ENCODE results near the gene NTN4.

Gene NTN4

DNA sequence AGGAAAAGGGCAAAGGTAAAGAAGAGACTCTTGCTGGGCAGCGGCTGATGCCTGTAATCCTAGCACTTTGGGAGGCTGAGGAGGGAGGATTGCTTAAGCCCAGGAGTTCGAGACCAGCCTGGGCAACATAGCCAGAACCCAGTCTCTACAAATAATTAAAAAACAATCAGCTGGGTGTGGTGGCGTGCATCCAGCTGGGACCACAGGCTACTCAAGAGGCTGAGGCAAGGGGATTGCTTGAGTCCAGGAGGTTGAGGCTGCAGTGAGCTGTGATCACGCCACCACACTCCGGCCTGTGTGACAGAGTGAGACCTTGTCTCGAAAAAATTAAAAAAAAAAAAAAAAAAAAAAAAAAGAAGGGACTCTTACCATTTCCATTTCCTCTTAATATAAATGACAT is 138.9 kb downstream of the NTN4 start:
- no peak for DNase-seq

DNA sequence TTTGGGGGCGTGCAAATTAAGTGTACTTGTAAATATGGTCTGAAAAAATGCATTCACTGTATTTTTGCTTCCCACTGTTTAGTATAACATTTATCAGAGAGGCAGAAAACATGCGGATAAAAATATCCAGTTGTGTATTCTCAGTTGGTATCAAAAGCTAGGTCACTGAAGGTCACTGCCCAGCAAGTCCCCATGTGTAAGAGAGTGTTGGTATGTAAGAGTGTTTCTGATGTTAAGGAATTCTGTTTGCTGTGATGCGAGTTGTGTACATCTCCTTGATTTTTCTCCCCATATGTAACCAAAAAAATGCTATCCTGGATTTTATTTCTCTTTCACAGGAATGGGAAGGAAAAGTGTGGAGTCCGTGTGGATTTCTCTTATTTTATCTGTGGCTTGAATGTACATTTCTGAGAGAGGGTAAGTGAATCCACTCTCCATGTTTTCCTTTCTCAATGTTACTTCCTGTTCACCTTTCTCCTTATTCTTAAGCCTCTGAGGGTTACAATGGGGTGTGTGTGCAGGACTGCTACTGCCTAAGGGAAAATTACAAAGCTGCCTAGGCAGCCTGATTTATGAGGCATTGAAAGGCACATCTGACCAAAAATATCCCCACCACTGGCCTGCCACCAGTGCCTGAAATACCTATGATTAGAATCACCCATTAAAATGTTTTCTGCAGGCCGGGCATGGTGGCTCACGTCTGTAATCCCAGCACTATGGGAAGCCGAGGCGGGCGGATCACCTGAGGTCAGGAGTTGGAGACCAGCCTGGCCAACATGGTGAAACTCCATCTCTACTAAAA is 141.4 kb downstream of the NTN4 start:
- DNase-seq, result no peak

DNA sequence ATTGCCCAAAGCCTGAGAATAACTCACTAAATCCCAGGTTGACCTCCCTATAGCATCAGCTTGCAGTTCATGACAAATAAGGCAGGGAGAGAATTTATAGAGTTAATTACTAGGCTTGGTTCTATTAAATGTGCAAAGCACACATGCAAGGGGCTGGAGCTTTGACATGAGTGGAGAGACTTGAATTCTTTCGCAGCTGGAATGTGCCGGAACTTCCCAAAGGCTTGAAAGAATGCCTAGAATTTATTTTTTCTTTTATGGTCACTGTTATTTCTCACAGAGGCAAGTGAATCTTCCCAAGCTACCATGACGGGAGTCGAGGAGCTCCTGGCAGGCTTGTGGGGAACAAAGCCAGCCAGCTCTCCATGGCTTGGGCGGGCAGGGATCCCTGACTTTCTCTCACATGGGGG is 143.8 kb downstream of the NTN4 start:
- DNase-seq, result no peak

DNA sequence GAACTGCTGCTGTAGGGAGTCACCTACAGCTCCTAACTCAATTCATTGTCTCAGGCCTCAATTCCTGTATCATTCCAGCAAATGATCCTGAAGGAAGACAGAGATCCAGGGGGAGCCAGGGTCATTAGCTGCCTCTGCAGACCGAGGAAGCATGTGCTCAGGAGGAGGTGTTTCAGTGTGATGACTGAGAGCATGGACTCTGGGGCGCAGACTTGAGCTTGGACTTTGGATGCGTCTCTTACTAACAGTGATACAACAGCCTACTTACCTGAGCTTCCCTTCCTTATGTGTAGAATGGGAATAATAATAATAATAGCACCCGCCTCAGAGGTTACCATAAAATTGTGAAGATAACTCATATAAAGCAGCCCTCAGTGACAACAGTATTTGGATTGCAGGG is 147.3 kb downstream of the NTN4 start:
- no peak for DNase-seq

DNA sequence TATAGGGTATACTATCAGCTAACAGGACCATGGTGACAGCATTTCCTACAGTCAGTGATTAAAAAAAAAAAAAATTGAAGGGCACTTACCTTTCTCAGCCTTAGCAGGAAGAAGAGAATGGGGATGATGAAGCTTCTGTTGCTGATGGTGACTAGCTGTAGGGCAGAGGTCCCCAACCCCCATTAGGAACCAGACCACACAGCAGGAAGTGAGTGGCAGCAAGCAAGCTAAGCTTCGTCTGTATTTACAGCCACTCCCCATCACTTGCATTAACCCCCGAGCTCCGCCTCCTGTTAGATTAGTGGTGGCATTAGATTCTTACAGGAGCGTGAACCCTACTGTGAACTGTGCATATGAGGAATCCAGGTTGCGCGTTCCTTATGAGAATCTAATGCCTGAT is 148.0 kb downstream of the NTN4 start:
- DNase-seq, result no peak

DNA sequence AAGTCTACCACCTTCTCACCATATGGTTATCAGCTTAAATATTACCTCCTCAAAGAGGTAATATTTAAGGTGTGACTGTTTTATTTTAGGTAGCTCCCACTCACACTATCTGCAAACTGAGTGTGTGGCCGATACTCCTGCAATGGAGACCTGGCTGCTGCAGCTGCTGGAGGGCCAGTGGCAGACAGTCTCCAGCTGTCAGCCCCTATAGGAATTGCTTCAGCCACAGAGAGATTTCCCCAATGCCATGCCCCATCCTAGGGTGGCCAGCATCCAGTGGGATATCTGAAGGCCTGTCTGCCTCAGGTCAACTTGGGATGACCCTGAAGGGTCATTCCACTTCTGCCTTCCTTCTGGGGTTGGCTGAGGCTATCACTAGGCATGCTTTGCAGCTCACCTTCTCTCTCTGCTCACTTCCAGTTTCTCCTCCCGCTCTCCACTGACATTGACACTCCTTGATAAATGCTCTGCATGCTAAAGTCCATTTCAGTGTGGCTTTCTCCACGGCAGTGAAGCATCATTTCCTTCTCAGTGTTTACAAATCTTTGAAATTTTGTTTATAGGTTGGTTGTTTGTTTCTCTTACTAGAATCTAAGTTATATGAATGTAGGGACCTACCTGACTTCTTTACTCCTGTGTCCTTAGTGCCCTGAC is 149.1 kb downstream of the NTN4 start:
- no peak for DNase-seq

DNA sequence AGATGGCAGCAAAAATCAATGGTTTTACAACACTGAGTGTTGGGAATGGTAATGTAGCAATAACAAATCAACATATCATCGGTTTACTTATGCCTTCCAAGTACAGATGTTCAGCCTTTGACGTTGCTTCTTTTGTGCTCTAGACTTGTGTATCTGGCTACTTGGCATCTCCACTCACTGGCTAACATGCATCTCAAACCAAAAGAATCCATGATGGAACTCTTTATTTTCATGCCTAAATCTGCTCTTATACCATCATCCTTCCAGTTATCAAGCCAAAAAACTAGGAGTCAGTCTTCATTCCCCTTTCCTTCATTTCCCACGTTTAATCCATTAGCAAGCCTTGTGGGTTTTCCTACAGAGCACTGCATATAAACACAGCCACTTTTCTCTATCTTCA is 150.0 kb downstream of the NTN4 start:
- no peak for DNase-seq

DNA sequence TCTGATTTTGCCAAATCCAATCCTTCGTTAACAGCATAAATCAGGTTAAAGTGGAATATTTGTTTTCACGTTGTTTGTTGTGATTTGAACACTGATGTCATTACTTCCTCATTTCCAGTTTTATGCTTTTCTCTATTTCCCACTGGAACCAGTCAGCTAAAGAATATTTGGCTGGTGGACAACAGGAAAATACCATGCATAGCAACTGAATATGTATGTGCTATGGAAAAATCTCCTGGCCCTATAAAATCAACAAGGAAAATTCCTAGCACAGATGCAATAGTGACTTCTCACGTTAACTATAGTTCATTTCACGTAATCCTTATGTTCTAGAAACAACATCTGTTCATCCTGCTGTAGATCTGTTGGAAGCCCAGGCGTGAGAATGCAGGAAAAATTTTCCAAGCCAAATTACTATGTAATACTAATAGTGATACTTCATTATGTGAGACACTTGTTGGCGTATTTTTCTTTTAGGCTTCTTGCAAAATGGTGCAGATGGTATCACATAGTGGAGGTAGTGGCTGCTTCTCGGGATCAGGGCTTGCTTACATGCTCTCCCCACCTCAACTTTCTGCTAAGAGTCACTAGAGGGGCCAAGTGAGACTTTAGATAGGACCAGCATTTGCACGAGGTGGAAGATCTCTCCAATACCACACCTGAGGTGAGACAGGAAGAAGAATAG is 153.0 kb downstream of the NTN4 start:
- DNase-seq, result no peak

DNA sequence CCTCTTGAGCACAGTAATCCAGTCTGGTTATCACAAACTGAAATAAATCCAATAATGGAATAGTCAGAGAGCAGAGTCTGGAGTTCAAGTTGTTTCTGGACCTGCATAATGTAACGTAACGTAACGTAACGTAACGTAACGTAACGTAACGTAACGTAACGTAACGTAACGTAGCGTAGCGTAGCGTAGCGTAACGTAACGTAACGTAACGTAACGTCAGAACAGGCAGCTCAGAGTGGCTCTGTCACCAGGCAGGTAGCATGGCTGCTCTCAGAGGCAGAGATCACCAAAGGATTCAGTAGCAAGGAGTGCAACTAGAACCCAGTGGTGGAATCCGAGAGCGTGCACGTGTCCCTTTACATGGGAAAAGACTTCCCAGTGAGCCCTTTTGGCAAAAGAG is 153.6 kb downstream of the NTN4 start:
- DNase-seq, result no peak

DNA sequence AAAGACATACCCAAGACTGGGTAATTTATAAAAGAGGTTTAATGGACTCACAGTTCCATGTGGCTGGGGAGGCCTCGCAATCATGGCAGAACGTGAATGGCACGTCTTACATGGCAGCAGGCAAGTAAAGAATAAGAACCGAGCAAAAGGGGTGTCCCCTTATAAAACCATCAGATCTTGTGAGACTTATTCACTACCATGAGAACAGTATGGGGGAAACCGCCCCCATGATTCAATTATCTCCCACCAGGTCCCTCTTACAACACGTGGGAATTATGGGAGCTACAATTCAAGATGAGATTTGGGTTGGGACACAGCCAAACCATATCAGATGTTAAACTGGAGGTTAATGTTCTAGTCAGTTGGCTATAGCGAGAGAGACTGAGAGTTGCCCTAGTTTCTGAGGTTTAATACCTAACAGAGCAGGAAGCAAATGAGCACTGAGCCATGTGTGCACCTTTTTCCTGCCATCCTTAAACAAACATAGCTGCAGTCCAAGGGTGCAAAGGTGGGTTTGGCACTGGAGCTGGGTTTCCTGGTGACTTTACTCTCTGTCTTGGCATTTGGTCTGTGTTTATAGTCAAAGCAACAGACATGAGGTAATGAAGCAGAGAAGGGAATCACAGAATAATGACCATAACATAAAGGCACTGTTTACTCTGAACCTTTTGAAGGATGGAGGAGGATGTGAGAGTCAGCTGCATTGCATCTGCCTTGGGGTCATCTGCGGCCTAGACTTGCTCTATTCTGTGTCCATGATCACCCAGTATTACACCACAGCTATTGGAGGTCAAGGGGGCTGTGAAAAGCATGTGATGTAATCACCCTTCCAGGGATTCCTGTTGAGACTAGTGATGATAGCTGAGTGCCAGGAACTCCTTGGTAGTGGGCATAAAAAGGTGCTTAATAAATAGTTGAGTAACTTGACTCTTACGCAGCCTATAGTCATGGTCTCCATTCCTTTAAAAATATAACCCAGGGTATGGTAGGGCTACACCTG is 155.6 kb downstream of the NTN4 start:
- DNase-seq, result no peak

DNA sequence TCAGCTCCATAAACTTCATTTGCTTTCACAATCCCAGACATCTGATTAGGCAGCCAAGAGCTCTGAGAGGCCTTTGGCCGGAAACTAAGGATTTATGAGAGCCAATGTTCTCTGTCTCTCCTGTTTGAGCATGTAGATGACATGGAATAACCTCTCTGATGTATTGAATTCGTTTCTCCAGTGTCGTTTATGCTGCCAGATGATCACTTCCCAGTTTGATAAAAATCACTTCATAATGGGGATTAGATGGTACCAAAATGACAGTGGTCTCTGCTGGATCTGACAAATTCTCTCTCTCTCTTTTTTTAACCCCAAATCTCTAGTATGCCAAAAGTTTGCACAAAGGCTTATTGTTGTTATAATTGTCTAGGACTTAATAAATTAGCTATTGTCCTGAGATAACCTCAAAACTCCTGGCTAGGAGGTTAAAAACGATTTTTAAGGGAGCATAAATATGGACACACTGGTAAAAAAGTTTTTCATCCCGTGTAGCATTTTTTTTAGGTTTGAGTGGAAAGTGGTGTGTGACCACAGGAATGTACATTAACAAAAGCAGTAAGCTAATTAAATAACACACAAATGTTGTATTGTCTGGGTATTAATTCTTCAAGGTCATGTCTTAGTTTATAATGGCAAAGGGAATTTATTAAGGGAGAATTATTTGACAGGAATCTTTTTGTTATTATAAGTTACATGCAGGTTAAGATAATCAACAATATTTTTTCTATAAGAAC is 156.7 kb downstream of the NTN4 start:
- no peak for DNase-seq

DNA sequence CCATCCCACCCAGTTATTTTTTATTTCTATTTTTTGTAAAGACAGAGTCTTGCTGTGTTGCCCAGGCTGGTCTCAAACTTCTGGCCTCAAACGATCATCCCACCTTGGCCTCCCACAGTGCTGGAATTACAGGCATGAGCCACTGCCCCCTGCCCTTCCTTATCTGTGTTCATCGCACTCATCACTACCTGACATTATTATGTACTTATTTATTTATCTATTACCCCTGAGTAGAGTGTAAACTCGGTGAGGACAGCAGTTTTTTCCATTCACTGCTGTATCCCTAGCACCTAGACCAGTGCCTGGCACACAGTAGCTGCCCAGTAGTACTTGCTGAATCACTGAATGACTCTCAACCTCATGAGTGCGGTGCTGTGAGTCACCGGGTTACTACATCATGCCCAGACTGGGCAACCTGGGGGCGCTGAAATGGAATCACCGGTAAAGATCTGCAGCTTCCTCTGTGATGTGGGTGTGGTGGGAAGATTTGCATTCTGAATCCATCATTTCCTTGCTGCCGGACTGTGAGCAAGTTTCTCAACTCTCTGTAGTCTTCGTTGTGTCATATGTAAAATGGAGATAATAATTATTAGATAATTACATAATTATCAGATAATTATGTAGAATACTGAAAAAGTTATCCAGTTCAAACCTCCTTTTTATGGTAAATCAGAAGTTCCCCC is 157.4 kb downstream of the NTN4 start:
- no peak for DNase-seq

DNA sequence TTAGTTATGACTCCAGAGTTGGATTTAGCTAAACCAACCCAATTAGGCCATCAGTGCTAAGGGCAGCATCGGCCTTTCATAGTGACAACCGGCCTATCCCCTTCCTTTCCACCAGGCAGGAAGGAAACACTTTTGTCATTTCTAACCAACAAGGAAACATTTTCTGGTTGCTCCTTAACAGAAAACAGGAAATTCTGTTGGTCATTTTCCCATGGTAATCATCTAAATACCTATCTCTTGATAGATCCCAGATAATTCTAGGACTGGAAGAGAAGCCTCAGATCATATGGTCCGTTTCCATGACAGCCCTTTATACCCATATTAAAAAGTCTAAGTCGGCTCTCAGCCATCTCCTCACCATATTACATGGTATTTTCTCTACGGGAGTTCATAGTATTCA is 160.1 kb downstream of the NTN4 start:
- no peak for DNase-seq

DNA sequence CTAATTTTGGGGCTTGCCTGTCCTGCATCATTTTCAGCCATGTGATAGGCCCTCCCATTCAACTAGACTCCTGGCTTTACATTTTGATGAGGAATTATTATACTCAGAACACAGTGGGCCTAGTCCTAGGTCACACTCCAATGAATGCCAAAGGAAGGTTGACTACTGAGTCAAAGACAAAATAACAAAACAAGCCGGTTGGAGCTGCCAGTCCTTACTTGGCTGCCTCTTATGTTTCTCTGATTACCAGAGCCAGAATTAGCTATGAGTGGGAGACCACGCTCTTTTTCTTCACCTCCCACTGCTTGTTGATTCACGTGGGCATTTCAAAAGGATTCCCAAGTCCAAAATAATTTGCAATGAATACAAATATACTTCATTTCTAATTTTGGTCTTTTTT is 161.2 kb downstream of the NTN4 start:
- no peak for DNase-seq

DNA sequence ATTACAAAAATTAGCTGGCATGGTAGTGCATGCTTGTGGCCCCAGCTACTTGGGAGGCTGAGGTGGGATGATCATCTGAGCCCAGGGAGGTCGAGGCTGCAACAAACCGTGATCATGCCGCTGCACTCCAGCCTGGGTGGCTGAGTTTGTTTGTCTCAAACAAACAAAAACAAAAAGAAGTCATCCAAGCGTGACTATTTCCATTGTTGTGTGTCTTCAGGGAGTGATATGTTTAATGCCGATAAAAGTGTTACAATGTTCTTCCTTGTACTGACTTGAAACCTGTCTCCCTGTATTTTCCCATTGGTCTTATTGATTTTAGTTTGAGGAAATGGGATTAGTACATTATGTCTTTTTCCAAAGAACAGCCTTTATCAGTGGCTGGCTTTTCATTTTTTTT is 163.7 kb downstream of the NTN4 start:
- no peak for DNase-seq

DNA sequence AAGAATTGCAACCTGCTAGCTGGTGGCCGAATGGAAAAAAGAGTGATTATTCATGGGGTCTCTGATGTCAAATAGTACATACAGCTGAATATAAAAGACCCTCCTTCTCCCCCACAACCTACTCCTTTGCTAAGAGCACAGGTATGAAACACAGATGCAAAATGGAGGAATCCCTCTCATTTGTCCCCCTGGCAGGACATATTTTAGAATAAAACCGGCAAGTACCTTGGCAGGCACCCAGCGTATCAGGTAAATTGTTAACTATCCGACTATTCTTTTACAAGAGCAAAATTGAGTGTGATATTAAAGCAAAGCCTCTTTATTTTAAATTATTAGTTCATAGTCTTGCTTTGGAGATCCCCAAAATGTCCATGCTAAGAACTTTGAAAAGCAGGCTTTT is 165.6 kb downstream of the NTN4 start:
- no peak for DNase-seq

DNA sequence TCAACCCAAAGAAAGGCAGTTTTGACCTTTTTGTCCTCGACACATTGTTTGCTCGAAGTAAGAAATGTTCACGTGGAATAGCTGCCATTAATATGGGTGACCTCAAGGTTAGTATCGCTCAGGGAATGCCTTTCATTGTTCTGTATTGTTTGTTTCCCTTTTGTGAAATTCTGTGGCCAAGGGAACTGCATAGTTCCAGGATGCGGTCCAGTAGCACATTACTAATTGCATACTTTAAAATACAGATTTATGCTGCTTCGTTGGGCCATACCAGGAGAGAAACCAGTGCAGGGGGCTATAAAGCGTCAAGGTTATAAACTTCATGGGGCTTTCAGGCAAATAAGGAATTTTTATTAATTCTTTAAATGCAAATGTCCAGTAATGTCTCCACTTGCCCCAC is 166.0 kb downstream of the NTN4 start:
- DNase-seq, result no peak

DNA sequence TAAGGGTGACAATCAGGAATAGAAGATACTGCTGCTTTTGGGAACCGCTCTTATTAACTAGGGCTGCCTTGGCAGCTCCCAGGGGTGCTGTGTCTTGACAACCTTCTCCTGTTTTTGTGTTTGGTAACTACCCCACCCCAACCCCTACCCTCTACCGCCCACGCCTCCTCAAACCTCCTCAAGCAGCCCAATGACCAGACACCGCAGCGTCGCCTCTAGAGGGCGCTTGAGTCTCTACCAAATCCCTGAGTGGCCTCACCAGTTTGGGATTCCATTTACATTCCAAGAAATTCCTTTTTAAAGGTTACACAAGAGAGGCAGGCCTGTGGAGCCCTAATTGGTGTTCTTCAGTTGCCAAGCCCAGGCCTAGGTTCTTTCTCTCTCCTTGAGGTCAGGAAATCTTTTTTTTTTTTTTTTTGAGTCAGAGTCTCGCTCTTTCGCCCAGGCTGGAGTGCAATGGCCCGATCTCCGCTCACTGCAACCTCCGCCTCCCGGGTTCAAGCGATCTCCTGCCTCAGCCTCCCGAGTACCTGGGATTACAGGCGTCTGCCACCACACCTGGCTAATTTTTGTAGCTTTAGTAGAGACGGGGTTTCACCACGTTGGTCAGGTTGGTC is 166.9 kb downstream of the NTN4 start:
- peak; percentile 70 for DNase-seq

DNA sequence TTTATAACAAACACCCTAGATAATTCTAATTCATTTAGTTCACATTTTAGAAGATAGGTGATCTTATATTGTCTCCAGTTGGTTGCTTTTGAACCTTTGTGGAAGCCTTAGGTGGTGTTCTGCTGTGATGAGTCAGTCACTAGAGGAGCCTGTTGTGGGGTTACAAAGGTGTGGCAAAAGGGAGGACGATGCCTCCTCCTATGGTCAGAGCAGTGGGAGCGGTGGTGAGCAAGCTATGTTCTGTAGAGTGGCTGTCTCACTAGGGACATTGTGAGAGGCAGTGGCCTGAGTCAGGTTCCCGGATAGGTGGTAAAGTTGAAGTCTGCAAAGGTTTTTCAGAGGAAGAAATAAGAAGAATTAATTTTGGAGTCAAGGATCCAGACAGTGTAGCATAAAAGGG is 167.7 kb downstream of the NTN4 start:
- DNase-seq, result no peak

DNA sequence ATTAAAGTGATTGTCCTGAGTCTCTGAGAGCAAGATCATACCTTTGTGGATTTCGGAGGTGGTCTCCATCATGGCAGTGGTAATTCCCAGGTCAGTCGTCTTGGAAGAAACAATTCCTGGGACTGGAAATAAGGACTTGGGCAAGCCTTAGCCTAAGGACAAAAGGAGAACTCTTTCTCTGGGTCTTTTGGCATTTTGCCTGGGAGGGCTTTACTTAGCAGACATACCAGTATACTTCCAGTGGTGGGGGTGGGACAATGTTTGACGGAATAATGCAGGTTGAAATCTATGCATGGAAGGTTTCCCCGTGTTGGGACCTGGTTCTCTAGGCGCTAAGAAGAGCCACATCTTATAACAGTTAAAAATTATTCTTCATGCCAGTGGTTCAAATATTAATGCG is 168.8 kb downstream of the NTN4 start:
- no peak for DNase-seq

DNA sequence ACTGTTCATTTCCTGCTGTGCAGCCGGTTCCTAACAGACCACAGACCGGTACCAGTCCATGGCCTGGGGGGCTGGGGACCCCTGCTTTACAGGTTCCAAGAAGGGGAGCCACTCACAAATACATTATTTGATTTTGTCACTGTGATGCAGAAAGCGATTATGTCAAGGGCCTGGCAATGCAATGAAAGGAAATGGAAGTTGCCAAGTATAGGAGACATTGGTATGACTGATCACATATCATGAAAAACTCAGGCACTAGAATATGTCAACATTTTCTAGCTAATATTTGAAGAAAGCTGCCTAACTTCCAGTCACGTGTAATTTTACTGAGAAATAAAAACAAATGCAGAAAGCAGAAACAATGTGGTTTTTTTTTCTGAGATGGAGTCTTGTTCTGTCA is 170.4 kb downstream of the NTN4 start:
- DNase-seq, result no peak

Measured in activated effector memory CD4-positive, alpha-beta T cell treated with anti-CD3 and anti-CD28 coated beads, Interleukin-2, amount 50 U/mL, for 16 hours (primary cell).